Activated naive CD4-positive, alpha-beta T cell treated with anti-CD3 and anti-CD28 coated beads, Interleukin-2, amount 50 U/mL, for 24 hours (primary cell): ENCODE measurements around the gene GRXCR2.
"Not testable (repeated sequence)": the region's sequence is repeated elsewhere in the genome, so short reads cannot be mapped to it uniquely, and the experiment has no call there.

ENCODE experiments used
- H3K27ac Mint-ChIP-seq: one replicate; pipeline ENCODE4 v1.8.0; 2021; ENCODE audit warnings: mild to moderate bottlenecking, mixed read lengths
- H3K27me3 Mint-ChIP-seq: one replicate; pipeline ENCODE4 v1.8.0; 2021; ENCODE audit warnings: mixed read lengths
- H3K36me3 Mint-ChIP-seq: one replicate; pipeline ENCODE4 v1.8.0; 2021; ENCODE audit warnings: mixed read lengths
- H3K4me1 Mint-ChIP-seq: one replicate; pipeline ENCODE4 v1.8.0; 2021; ENCODE audit warnings: mixed read lengths
- H3K4me3 Mint-ChIP-seq: one replicate; pipeline ENCODE4 v1.8.0; 2021; ENCODE audit warnings: mild to moderate bottlenecking, mixed read lengths
- H3K9me3 Mint-ChIP-seq: one replicate; pipeline ENCODE4 v1.8.0; 2021; ENCODE audit warnings: mixed read lengths

The GRXCR2 gene

GRCh38 chr5:145903113-145903512, 30.3 kb upstream of the GRXCR2 start:
- H3K27ac Mint-ChIP-seq: no peak overlapping the region
- peaks cover 5% of the 10 kb centered on the region for H3K27me3 Mint-ChIP-seq
- H3K9me3 Mint-ChIP-seq: peaks cover 7% of the 10 kb centered on the region
- no peaks in the 10 kb centered on the region for H3K4me1 Mint-ChIP-seq
- no peak overlapping the region for H3K4me3 Mint-ChIP-seq
- no peaks in the 10 kb centered on the region for H3K36me3 Mint-ChIP-seq

DNA sequence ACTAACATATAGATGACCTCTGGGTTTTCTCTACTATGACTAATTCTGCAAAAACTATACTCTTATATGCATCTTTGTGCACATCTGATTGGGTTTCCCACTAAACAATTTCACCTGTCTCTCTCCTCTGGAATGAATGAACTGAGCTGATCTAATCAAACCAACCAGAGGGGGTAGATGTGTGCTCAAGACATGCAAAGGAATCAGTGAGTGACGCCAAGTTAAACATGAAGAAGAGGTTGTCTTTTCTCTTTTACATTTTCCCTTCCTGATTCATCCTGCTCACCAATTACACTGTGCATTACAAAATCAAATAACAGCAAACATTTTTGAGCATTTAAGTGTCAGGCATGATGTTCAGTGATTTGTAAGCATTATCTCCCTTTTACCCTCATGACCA, 29.6 kb upstream of the GRXCR2 start:
- Mint-ChIP-seq H3K4me3 (no peak overlapping the region), H3K36me3 (no peaks in the 10 kb centered on the region), H3K27ac (no peak overlapping the region), H3K4me1 (no peaks in the 10 kb centered on the region), H3K9me3 (peaks cover 7% of the 10 kb centered on the region), H3K27me3 (peaks cover 5% of the 10 kb centered on the region)

DNA sequence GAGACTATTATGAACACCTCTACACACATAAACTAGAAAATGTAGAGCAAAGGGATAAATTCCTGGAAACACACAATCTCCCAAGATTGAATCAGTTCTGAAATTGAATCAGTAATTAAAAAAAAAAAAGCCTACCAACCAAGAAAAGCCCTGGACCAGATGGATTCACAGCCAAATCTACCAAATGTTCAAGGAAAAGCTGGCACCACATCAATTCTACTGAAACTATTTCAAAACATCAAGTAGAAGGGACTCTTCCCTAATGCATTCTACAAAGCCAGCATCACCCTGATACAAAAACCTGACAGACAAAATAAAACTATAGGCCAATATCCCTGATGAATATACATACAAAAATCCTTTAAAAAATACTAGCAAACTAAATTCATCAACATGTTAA, 25.4 kb upstream of the GRXCR2 start:
- Mint-ChIP-seq H3K36me3 (no peaks in the 10 kb centered on the region), H3K4me3 (no peak overlapping the region), H3K27me3 (peaks cover 3% of the 10 kb centered on the region), H3K4me1 (no peaks in the 10 kb centered on the region), H3K27ac (no peak overlapping the region), H3K9me3 (peaks cover 11% of the 10 kb centered on the region)

GRCh38 chr5:145891378-145891777, 18.6 kb upstream of the GRXCR2 start:
- H3K27me3 Mint-ChIP-seq, H3K36me3 Mint-ChIP-seq, H3K4me3 Mint-ChIP-seq, H3K4me1 Mint-ChIP-seq, H3K27ac Mint-ChIP-seq: not testable (repeated sequence)
- peaks cover 19% of the 10 kb centered on the region for H3K9me3 Mint-ChIP-seq

DNA sequence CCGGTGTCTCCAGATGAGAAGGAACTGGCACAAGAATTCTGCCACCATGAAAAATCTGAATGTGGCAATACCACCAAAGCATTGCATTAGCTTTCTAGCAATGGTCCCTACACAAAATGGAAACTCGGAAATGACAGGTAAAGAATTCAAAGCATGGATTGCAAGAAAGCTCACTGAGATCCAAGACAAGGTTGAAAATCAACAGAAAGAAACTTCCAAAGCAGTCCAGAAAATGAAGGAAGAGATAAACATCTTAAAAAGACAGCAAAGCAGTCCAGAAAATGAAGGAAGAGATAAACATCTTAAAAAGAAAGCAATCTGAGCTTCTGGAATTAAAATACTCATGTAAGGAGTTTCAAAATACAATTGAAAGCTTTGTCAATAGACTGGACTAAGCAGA, 16.8 kb upstream of the GRXCR2 start:
- no peaks in the 10 kb centered on the region for H3K4me1 Mint-ChIP-seq
- H3K27me3 Mint-ChIP-seq: peaks cover 8% of the 10 kb centered on the region
- peaks cover 2% of the 10 kb centered on the region for H3K36me3 Mint-ChIP-seq
- H3K4me3 Mint-ChIP-seq: no peak overlapping the region
- peaks cover 19% of the 10 kb centered on the region for H3K9me3 Mint-ChIP-seq
- no peak overlapping the region for H3K27ac Mint-ChIP-seq

GRCh38 chr5:145887976-145888574, 15.3 kb upstream of the GRXCR2 start:
- Mint-ChIP-seq H3K9me3 (peaks cover 15% of the 10 kb centered on the region), H3K4me1 (no peaks in the 10 kb centered on the region)

DNA sequence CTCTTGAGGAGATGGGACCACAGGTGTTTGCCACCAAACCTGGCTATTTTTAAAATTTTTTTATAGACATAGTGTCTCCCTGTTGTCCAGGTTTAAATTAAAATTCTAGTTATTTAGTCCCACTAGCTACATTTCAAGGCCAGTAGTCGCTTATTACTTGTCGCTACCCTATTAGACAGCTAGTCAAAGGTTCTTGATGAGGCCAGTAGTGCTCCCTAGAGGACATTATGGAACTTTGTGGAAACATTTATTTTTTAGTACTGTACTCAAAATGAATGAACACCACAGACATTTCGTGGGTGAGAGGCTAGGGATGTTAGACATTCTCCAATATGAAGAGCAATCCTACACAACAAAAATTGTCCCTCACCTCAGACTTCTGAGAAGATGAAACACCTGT, 14.4 kb upstream of the GRXCR2 start:
- Mint-ChIP-seq H3K36me3 (peaks cover 2% of the 10 kb centered on the region), H3K9me3 (peaks cover 15% of the 10 kb centered on the region), H3K27me3 (peaks cover 5% of the 10 kb centered on the region), H3K4me1 (no peaks in the 10 kb centered on the region), H3K4me3 (no peak overlapping the region), H3K27ac (no peak overlapping the region)

More at GRCh38 chr5:145887976-145888574, 15.3 kb upstream of the GRXCR2 start:
- no peak overlapping the region for H3K27ac Mint-ChIP-seq
- H3K27me3 Mint-ChIP-seq: peaks cover 5% of the 10 kb centered on the region
- H3K4me3 Mint-ChIP-seq: no peak overlapping the region
- peaks cover 2% of the 10 kb centered on the region for H3K36me3 Mint-ChIP-seq

GRCh38 chr5:145874765-145875164, 2.0 kb upstream of the GRXCR2 start:
- no peak overlapping the region for H3K27ac Mint-ChIP-seq
- peaks cover 7% of the 10 kb centered on the region for H3K9me3 Mint-ChIP-seq
- H3K36me3 Mint-ChIP-seq: no peaks in the 10 kb centered on the region
- H3K4me3 Mint-ChIP-seq: no peak overlapping the region
- no peaks in the 10 kb centered on the region for H3K4me1 Mint-ChIP-seq
- peaks cover 5% of the 10 kb centered on the region for H3K27me3 Mint-ChIP-seq

DNA sequence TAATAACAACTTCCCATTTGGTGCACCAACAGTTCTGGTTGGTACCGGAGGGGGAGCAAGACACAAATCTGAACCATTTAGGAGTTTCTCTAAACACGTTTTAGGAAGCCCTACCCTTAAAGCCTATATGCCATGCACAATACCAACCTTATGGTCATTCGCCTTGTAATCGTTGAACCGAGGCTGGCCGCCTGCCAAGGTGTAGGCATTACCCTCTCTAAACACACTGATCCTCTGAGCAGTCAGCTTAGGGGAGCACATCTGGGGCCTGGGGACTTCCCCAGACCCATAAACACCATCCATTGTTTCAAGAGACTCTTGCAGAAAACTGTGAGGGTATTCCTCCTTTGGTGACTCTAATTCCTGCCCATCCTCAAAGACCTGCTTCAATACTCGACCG, 328 bp downstream of the GRXCR2 start:
- Mint-ChIP-seq H3K27me3 (peaks cover 2% of the 10 kb centered on the region), H3K4me1 (no peaks in the 10 kb centered on the region), H3K9me3 (no peaks in the 10 kb centered on the region), H3K4me3 (no peak overlapping the region), H3K27ac (no peak overlapping the region), H3K36me3 (no peaks in the 10 kb centered on the region)

GRCh38 chr5:145869753-145870152, 3.1 kb downstream of the GRXCR2 start:
- peaks cover 5% of the 10 kb centered on the region for H3K27me3 Mint-ChIP-seq
- H3K9me3 Mint-ChIP-seq: peaks cover 3% of the 10 kb centered on the region
- no peaks in the 10 kb centered on the region for H3K4me1 Mint-ChIP-seq
- no peaks in the 10 kb centered on the region for H3K36me3 Mint-ChIP-seq
- no peak overlapping the region for H3K4me3 Mint-ChIP-seq
- H3K27ac Mint-ChIP-seq: no peak overlapping the region

DNA sequence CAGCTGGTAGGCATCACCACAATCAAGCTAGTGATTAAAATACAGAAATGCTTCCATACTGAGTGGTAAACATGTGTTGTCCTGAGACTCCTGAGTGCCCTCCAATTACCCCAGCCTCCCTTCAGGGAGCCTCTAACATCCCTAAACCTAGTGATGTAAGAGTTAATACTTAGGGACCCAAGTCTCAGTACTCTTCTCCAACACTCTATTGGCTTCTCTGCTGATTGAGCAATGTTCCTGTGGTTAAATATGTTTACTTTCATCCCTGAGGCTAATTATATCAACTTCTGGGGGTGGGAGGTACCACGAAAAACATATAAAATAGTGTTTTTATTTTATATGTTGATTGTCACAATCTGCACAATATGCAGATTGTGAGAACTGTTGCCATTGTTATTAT, 5.0 kb downstream of the GRXCR2 start:
- Mint-ChIP-seq H3K27ac (no peak overlapping the region), H3K4me1 (no peaks in the 10 kb centered on the region), H3K9me3 (peaks cover 6% of the 10 kb centered on the region), H3K27me3 (peaks cover 6% of the 10 kb centered on the region), H3K4me3 (no peak overlapping the region), H3K36me3 (no peaks in the 10 kb centered on the region)

DNA sequence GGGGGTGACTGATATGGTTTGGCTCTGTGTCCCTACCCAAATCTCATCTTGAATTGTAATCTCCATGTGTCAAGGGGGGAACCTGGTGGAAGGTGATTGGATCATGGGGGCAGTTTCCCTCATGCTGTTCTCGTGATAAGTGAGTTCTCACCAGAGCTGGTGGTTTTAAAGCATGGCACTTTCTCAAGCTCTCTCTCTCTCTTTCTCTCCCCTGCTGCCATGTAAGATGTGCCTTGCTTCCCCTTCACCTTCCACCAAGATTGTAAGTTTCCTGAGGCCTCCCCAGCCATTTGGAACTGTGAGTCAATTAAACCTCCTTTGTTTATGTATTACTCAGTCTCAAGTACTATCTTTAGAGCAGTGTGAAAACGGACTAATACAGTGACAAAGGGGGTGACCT, 8.4 kb downstream of the GRXCR2 start:
- H3K4me1 Mint-ChIP-seq, H3K36me3 Mint-ChIP-seq, H3K9me3 Mint-ChIP-seq, H3K27me3 Mint-ChIP-seq, H3K4me3 Mint-ChIP-seq, H3K27ac Mint-ChIP-seq: not testable (repeated sequence)

DNA sequence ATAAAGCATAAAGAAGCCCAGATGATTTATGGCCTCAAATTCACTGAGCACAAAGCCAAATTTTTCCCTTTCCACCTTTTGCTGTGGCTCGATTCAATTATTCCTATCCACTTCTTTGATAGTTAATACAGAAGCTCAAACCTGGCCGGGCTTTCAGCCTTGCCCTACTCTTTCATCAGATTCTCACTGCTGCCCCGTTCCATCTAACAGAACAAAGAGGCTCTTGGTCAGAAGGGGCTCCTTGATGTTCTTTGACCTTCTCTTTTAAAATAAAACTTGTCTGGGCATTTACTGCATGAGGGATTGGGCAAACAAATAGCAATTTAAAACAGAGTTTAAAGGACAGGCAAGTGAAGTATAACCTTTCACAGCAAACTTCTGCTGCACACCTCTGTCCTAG, 9.8 kb downstream of the GRXCR2 start:
- Mint-ChIP-seq H3K27ac (no peak overlapping the region), H3K27me3 (peaks cover 6% of the 10 kb centered on the region), H3K4me3 (no peak overlapping the region), H3K36me3 (no peaks in the 10 kb centered on the region), H3K9me3 (peaks cover 6% of the 10 kb centered on the region), H3K4me1 (no peaks in the 10 kb centered on the region)

DNA sequence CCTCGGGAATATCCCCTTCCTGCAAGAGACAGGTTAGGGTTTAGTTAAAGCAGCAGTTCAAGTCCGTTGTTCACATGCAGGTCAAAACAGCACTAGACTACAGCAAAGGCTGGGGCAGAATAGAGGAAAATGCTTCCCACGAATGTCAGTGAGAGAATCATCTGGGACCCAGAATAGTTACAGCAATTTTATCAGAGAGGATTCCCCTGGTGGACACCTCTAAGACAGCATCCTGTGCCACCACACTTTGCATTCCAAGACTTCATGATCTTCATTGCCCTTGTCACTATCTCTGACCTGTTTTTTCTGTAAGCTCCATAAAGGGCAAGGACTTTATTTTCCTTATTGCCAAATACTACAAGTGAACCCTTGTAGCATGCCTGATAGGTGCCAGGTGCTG, 12.9 kb downstream of the GRXCR2 start:
- Mint-ChIP-seq H3K36me3 (no peaks in the 10 kb centered on the region), H3K9me3 (peaks cover 5% of the 10 kb centered on the region), H3K4me3 (no peak overlapping the region), H3K4me1 (no peaks in the 10 kb centered on the region), H3K27me3 (peaks cover 10% of the 10 kb centered on the region), H3K27ac (no peak overlapping the region)

- H3K27ac Mint-ChIP-seq: no peak overlapping the region
- H3K4me1 Mint-ChIP-seq: no peaks in the 10 kb centered on the region
- no peak overlapping the region for H3K4me3 Mint-ChIP-seq
- peaks cover under 1% of the 10 kb centered on the region for H3K9me3 Mint-ChIP-seq
- H3K36me3 Mint-ChIP-seq: no peaks in the 10 kb centered on the region
- H3K27me3 Mint-ChIP-seq: peaks cover 10% of the 10 kb centered on the region
Measured at GRCh38 chr5:145859453-145859852, 13.4 kb downstream of the GRXCR2 start.

DNA sequence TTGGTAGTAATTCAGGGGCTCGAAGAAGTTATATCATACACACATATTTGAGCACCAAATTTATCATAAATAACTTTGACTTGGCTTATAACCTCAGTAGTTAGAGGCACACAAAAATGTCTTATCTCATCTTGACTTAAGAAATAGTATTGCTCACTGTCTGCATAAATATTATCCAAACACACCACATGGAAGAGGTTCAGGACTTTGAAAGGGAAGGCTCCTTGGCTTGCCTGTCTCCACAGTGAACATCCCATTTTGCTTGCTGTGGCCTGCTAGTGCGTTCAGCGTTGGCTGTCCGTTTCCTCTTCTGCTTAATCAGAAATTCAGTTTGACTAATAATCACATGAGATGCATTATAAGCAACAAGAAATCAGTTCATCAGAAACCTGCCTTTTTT, 13.9 kb downstream of the GRXCR2 start:
- Mint-ChIP-seq H3K36me3 (no peaks in the 10 kb centered on the region), H3K4me3 (no peak overlapping the region), H3K9me3 (no peaks in the 10 kb centered on the region), H3K27ac (no peak overlapping the region), H3K27me3 (peaks cover 10% of the 10 kb centered on the region), H3K4me1 (no peaks in the 10 kb centered on the region)

DNA sequence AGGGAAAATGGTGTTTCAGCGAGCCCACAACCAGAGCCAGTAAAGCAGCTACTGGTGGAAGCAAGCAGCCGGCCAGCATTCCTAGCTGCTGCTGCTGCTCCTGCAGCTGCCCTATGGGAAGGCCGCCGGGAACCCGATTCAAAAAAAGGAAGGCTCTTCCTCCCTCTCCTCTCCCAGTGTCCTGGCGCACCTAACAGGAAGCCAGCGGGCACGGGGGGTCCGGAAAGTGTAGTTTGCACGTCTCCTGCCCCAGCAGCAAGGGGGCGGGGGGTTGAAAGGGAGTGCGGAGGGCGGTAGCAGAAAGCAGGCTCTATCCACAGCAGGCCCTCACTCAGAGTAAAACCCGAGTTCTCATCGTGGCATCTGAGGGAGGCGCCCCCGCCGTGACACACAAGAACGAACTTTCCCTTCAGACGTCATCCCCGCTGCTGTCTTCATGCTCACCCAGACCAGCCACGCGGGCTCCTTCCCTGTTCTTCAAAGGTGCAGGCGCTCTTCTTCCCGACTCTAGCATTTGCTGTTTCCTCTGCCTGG, 16.5 kb downstream of the GRXCR2 start:
- H3K27me3 Mint-ChIP-seq: peaks cover 10% of the 10 kb centered on the region
- no peak overlapping the region for H3K27ac Mint-ChIP-seq
- no peak overlapping the region for H3K4me3 Mint-ChIP-seq
- H3K9me3 Mint-ChIP-seq: no peaks in the 10 kb centered on the region
- no peaks in the 10 kb centered on the region for H3K4me1 Mint-ChIP-seq
- H3K36me3 Mint-ChIP-seq: no peaks in the 10 kb centered on the region
